Ishikawa (cell line): ENCODE results near the gene SLC6A12.

Experiments
- CEBPB ChIP-seq: IDR thresholded peaks from 2 replicates; pipeline ENCODE4 v1.6.1; 2012
- CREB1 ChIP-seq: IDR thresholded peaks from 2 replicates; pipeline ENCODE4 v1.6.1; 2012; ENCODE audit warnings: low read depth
- EGR1 ChIP-seq: IDR thresholded peaks from 2 replicates; pipeline ENCODE4 v1.6.1; 2012
- EP300 ChIP-seq: IDR thresholded peaks from 2 replicates; pipeline ENCODE4 v1.6.1; 2012; ENCODE audit warnings: borderline replicate concordance
- FOXM1 ChIP-seq: IDR thresholded peaks from 2 replicates; pipeline ENCODE4 v1.6.1; 2012; ENCODE audit warnings: low read depth, borderline replicate concordance
- NFIC ChIP-seq: IDR thresholded peaks from 2 replicates; pipeline ENCODE4 v1.6.1; 2012
- RAD21 ChIP-seq: IDR thresholded peaks from 2 replicates; pipeline ENCODE4 v1.6.1; 2012; ENCODE audit warnings: low read depth
- TAF1 ChIP-seq: IDR thresholded peaks from 2 replicates; pipeline ENCODE4 v1.6.1; 2012; ENCODE audit warnings: low read depth, mild to moderate bottlenecking
- TCF12 ChIP-seq: IDR thresholded peaks from 2 replicates; pipeline ENCODE4 v1.6.1; 2012; ENCODE audit warnings: low read depth
- TEAD4 ChIP-seq: IDR thresholded peaks from 2 replicates; pipeline ENCODE4 v1.6.1; 2012
- YY1 ChIP-seq: IDR thresholded peaks from 2 replicates; pipeline ENCODE4 v1.6.1; 2012; ENCODE audit warnings: low read depth
- ZBTB7A ChIP-seq: IDR thresholded peaks from 2 replicates; pipeline ENCODE4 v1.6.1; 2012; ENCODE audit warnings: low read depth
- TF ChIP-seq, protein P1 (sequence below): IDR thresholded peaks from 2 replicates; pipeline ENCODE4 v1.6.1; 2012; ENCODE audit warnings: low read depth, mild to moderate bottlenecking
- TF ChIP-seq, protein P2 (sequence below): IDR thresholded peaks from 2 replicates; pipeline ENCODE4 v1.6.1; 2012
- TF ChIP-seq, protein P3 (sequence below): IDR thresholded peaks from 2 replicates; pipeline ENCODE4 v1.6.1; 2012

Gene SLC6A12

GRCh38 chr12:218728-219590 lies 5.0 kb upstream of the SLC6A12 start:
- no peak for TF ChIP-seq ZBTB7A
- no peak for TF ChIP-seq CREB1
- no peak for TF ChIP-seq TCF12
- no peak for TF ChIP-seq CEBPB
- TF ChIP-seq TEAD4: no peak
- TF ChIP-seq TAF1: no peak; the same call in 1 of the 2 replicates
- TF ChIP-seq, protein P1, sequence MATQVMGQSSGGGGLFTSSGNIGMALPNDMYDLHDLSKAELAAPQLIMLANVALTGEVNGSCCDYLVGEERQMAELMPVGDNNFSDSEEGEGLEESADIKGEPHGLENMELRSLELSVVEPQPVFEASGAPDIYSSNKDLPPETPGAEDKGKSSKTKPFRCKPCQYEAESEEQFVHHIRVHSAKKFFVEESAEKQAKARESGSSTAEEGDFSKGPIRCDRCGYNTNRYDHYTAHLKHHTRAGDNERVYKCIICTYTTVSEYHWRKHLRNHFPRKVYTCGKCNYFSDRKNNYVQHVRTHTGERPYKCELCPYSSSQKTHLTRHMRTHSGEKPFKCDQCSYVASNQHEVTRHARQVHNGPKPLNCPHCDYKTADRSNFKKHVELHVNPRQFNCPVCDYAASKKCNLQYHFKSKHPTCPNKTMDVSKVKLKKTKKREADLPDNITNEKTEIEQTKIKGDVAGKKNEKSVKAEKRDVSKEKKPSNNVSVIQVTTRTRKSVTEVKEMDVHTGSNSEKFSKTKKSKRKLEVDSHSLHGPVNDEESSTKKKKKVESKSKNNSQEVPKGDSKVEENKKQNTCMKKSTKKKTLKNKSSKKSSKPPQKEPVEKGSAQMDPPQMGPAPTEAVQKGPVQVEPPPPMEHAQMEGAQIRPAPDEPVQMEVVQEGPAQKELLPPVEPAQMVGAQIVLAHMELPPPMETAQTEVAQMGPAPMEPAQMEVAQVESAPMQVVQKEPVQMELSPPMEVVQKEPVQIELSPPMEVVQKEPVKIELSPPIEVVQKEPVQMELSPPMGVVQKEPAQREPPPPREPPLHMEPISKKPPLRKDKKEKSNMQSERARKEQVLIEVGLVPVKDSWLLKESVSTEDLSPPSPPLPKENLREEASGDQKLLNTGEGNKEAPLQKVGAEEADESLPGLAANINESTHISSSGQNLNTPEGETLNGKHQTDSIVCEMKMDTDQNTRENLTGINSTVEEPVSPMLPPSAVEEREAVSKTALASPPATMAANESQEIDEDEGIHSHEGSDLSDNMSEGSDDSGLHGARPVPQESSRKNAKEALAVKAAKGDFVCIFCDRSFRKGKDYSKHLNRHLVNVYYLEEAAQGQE: no peak

GRCh38 chr12:218221-218620 lies 4.3 kb upstream of the SLC6A12 start:
- TF ChIP-seq TAF1: no peak
- TF ChIP-seq, protein P1: no peak
- no peak for TF ChIP-seq RAD21
- TF ChIP-seq, protein P2, sequence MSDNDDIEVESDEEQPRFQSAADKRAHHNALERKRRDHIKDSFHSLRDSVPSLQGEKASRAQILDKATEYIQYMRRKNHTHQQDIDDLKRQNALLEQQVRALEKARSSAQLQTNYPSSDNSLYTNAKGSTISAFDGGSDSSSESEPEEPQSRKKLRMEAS: no peak
- no peak for TF ChIP-seq FOXM1
- TF ChIP-seq NFIC: no peak
- no peak for TF ChIP-seq CEBPB
- no peak for TF ChIP-seq TEAD4
- TF ChIP-seq EP300: no peak
- TF ChIP-seq TCF12: no peak
- TF ChIP-seq, protein P3, sequence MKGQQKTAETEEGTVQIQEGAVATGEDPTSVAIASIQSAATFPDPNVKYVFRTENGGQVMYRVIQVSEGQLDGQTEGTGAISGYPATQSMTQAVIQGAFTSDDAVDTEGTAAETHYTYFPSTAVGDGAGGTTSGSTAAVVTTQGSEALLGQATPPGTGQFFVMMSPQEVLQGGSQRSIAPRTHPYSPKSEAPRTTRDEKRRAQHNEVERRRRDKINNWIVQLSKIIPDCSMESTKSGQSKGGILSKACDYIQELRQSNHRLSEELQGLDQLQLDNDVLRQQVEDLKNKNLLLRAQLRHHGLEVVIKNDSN: no peak
- no peak for TF ChIP-seq YY1
- no peak for TF ChIP-seq ZBTB7A
- no peak for TF ChIP-seq CREB1
- TF ChIP-seq EGR1: no peak

DNA sequence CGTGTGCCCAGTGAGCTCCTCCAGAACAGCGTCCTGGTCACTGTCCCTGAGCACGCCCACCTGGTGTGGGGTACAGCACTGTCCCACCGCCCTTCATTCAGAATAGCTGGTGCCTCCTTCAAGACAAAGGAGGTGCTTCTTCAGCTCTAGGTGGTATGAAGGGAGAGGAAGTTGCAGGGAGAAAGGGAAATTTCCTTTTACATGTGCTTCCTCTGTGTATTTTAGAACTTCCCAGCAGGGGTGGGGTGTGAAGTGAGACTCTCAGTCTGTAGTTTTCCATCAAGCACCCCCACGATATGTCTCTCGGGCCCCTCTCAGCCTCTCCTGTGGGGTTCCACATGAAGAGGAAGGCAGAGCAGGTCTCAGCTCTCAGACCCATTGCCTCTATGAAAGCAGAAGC lies 1.2 kb upstream of the SLC6A12 start:
- TF ChIP-seq TAF1 (no peak), FOXM1 (no peak), NFIC (no peak), EP300 (no peak), CREB1 (no peak), RAD21 (no peak), CEBPB (no peak), TCF12 (no peak), ZBTB7A (no peak), TEAD4 (no peak)
- TF ChIP-seq, protein P3: no peak
- TF ChIP-seq, protein P2: no peak

- no peak for TF ChIP-seq NFIC
- TF ChIP-seq, protein P3: no peak
- no peak for TF ChIP-seq TEAD4
- no peak for TF ChIP-seq TCF12
- TF ChIP-seq, protein P2: no peak
- TF ChIP-seq YY1: no peak
- TF ChIP-seq EGR1: no peak
- no peak for TF ChIP-seq EP300
- TF ChIP-seq TAF1: no peak
- TF ChIP-seq ZBTB7A: no peak
- TF ChIP-seq, protein P1: no peak
- TF ChIP-seq FOXM1: no peak
Measured at GRCh38 chr12:213527-213932, 427 bp downstream of the SLC6A12 start.
